Measurements from ENCODE around the gene GBX2. TPM values are rescaled to one million over a fixed set of nuclear protein-coding genes. Genes with fewer than 3 reads are reported as not detected.

Gene GBX2
- total RNA-seq, 2 donors from 2014 or later = 0.20 TPM; not detected in 1

GRCh38 chr2:236125541-236125940, 42.6 kb downstream of the GBX2 start:
- Mint-ChIP-seq H3K4me3 (no peak overlapping the region), H3K36me3 (ENCODE audit: low read depth) (peaks cover 32% of the 10 kb centered on the region), H3K4me1 (no peaks in the 10 kb centered on the region), H3K27ac (no peak overlapping the region), H3K9me3 (no peaks in the 10 kb centered on the region), H3K27me3 (ENCODE audit: insufficient read depth) (peaks cover 71% of the 10 kb centered on the region)
- no peak overlapping the region for H3K27ac ChIP-seq (ENCODE audit: low read depth, low read length)
- 93 to 97% methylated on average over 11 to 16 of the region's 16 CpGs for WGBS, 2 experiments (ENCODE audit: insufficient coverage in 1 of 2, insufficient read length in 1 of 2)
- peaks cover 37% of the 10 kb centered on the region for H3K27me3 ChIP-seq (ENCODE audit: control insufficient read depth, insufficient read depth, low read length, poor library complexity, severe bottlenecking)
- H3K4me3 ChIP-seq (ENCODE audit: low read length) = no peak overlapping the region
- peaks cover 7% of the 10 kb centered on the region for H3K36me3 ChIP-seq (ENCODE audit: control insufficient read depth, insufficient read depth, low read length)
- no peak overlapping the region for H3K9ac ChIP-seq (ENCODE audit: extremely low read depth, low read length, poor library complexity, severe bottlenecking)
- TF ChIP-seq CTCF (conservative IDR thresholded peaks at IDR 0.05) = no peak
- DNase-seq = no peak
- H3K9me3 ChIP-seq (ENCODE audit: control insufficient read depth, low read length) = no peaks in the 10 kb centered on the region
- no peaks in the 10 kb centered on the region for H3K4me1 ChIP-seq (ENCODE audit: control insufficient read depth, insufficient read depth, low read length)

- peaks cover 35% of the 10 kb centered on the region for H3K36me3 Mint-ChIP-seq (ENCODE audit: low read depth)
- no peak for DNase-seq
- peaks cover 7% of the 10 kb centered on the region for H3K36me3 ChIP-seq (ENCODE audit: control insufficient read depth, insufficient read depth, low read length)
- no peak overlapping the region for H3K27ac ChIP-seq (ENCODE audit: low read depth, low read length)
- H3K27me3 Mint-ChIP-seq (ENCODE audit: insufficient read depth) = peaks cover 80% of the 10 kb centered on the region
- no peak for TF ChIP-seq CTCF (conservative IDR thresholded peaks at IDR 0.05)
- peaks cover 49% of the 10 kb centered on the region for H3K27me3 ChIP-seq (ENCODE audit: control insufficient read depth, insufficient read depth, low read length, poor library complexity, severe bottlenecking)
- no peaks in the 10 kb centered on the region for H3K9me3 ChIP-seq (ENCODE audit: control insufficient read depth, low read length)
- H3K9me3 Mint-ChIP-seq = no peaks in the 10 kb centered on the region
- WGBS, 2 experiments (ENCODE audit: insufficient coverage in 1 of 2, insufficient read length in 1 of 2) = 96 to 98% methylated on average over 16 to 30 of the region's 30 CpGs
- H3K4me1 ChIP-seq (ENCODE audit: control insufficient read depth, insufficient read depth, low read length) = no peaks in the 10 kb centered on the region
- H3K4me3 Mint-ChIP-seq = no peak overlapping the region
- no peak overlapping the region for H3K27ac Mint-ChIP-seq
- H3K4me3 ChIP-seq (ENCODE audit: low read length) = no peak overlapping the region
- H3K9ac ChIP-seq (ENCODE audit: extremely low read depth, low read length, poor library complexity, severe bottlenecking) = no peak overlapping the region
- no peaks in the 10 kb centered on the region for H3K4me1 Mint-ChIP-seq
These were observed 43.8 kb downstream of the GBX2 start for GRCh38 chr2:236124182-236124893.

- Mint-ChIP-seq H3K36me3 (ENCODE audit: low read depth) (peaks cover 35% of the 10 kb centered on the region), H3K4me1 (no peaks in the 10 kb centered on the region), H3K4me3 (no peak overlapping the region), H3K27me3 (ENCODE audit: insufficient read depth) (peaks cover 80% of the 10 kb centered on the region), H3K27ac (no peak overlapping the region), H3K9me3 (no peaks in the 10 kb centered on the region)
- H3K4me1 ChIP-seq (ENCODE audit: control insufficient read depth, insufficient read depth, low read length) = no peaks in the 10 kb centered on the region
- no peaks in the 10 kb centered on the region for H3K9me3 ChIP-seq (ENCODE audit: control insufficient read depth, low read length)
- no peak for DNase-seq
- no peak overlapping the region for H3K9ac ChIP-seq (ENCODE audit: extremely low read depth, low read length, poor library complexity, severe bottlenecking)
- 95 to 100% methylated on average over 13 to 19 of the region's 19 CpGs for WGBS, 2 experiments (ENCODE audit: insufficient coverage in 1 of 2, insufficient read length in 1 of 2)
- H3K27ac ChIP-seq (ENCODE audit: low read depth, low read length) = no peak overlapping the region
- H3K36me3 ChIP-seq (ENCODE audit: control insufficient read depth, insufficient read depth, low read length) = peaks cover 7% of the 10 kb centered on the region
- TF ChIP-seq CTCF (conservative IDR thresholded peaks at IDR 0.05) = no peak
- H3K4me3 ChIP-seq (ENCODE audit: low read length) = no peak overlapping the region
- peaks cover 55% of the 10 kb centered on the region for H3K27me3 ChIP-seq (ENCODE audit: control insufficient read depth, insufficient read depth, low read length, poor library complexity, severe bottlenecking)
These were observed 44.5 kb downstream of the GBX2 start for GRCh38 chr2:236123716-236124115.

Measured in endodermal cell (in vitro differentiated cells).